ENCODE measurements around the gene C6orf163. TPM values are rescaled to one million over a fixed set of nuclear protein-coding genes. Genes with fewer than 3 reads are reported as not detected.

The C6orf163 gene
- total and polyA plus RNA-seq, 10 of the 15 experiments (the other 5 are each of a cell fraction or from before 2014, with no cell fraction given), result 0.56 to 3.7 (median 1.2) TPM

- FAIRE-seq (no peak), DNase-seq (ENCODE audit: low read depth, low spot score) (no peak), ATAC-seq (no peak)
- H3K9ac ChIP-seq (ENCODE audit: control insufficient read depth, insufficient read depth, low read length), result no peak overlapping the region
- H3K4me1 ChIP-seq (ENCODE audit: control insufficient read depth, insufficient read depth, low read length), result no peaks in the 10 kb centered on the region
- ChIA-PET SMC1A (ENCODE audit: uncharacterized antibody, unreplicated experiment) (interaction anchor here (0.7 to 1.0 kb wide), 2 partner anchors 19 to 52 kb away, joined by 3 read pairs; no protein-coding TSS in a partner anchor), RAD21 (ENCODE audit: unreplicated experiment) (no interaction called here), CTCF (interaction anchor here (1.2 kb wide), 1 partner anchor 202 kb away, joined by 3 read pairs; no protein-coding TSS in a partner anchor), POLR2A (interaction anchor here (1.2 kb wide), 1 partner anchor 18 kb away, joined by 3 read pairs; no protein-coding TSS in a partner anchor)
- H3K4me3 ChIP-seq, result no peak overlapping the region
- no peak overlapping the region for H3K4me2 ChIP-seq (ENCODE audit: control insufficient read depth, insufficient read depth)
- in situ Hi-C loops (cut with MboI) (no loop called here), intact Hi-C loops (cut with micrococcal nuclease; ENCODE audit: unreplicated experiment) (no loop called here)
- WGBS (ENCODE audit: insufficient coverage, insufficient replicate concordance, low lambda C conversion rate, missing lambda C conversion rate), result 81% methylated on average over 2 of the region's 2 CpGs
- H2AFZ ChIP-seq (ENCODE audit: control insufficient read depth, low read depth, low read length), result no peak overlapping the region
- no peaks in the 10 kb centered on the region for H3K27me3 ChIP-seq (replicated peaks in 1 of 2; ENCODE audit: control insufficient read depth in 2 of 2, insufficient read depth in 2 of 2, low read length in 1 of 2)
- H3K36me3 ChIP-seq (ENCODE audit: control insufficient read depth in 2 of 2, insufficient read depth in 2 of 2, low read length in 1 of 2), result no peaks in the 10 kb centered on the region; a peak in 2 of 4 replicates
- H3K9me3 ChIP-seq (replicated peaks; ENCODE audit: control insufficient read depth, insufficient read depth, low read length), result no peaks in the 10 kb centered on the region
- H4K20me1 ChIP-seq (ENCODE audit: control insufficient read depth, insufficient read depth), result no peaks in the 10 kb centered on the region
- TF ChIP-seq WRNIP1 (IDR thresholded peaks at IDR 0.05; ENCODE audit: borderline replicate concordance, low read depth, low read length) (no peak), SKIL (IDR thresholded peaks at IDR 0.05; ENCODE audit: low read depth, poor library complexity, severe bottlenecking) (no peak), ZNF274 (IDR thresholded peaks at IDR 0.05; ENCODE audit: insufficient read depth, insufficient read length) (no peak), NFIC (IDR thresholded peaks at IDR 0.05; ENCODE audit: low read depth, low read length) (no peak), SUPT20H (IDR thresholded peaks at IDR 0.05; ENCODE audit: borderline replicate concordance, control insufficient read depth, low read depth, low read length) (no peak), ZBED1 (IDR thresholded peaks at IDR 0.05; ENCODE audit: borderline replicate concordance) (no peak), NR2C1 (IDR thresholded peaks at IDR 0.05) (no peak), ZNF384 (IDR thresholded peaks at IDR 0.05; ENCODE audit: borderline replicate concordance, low read depth, low read length) (no peak), FOXM1 (IDR thresholded peaks at IDR 0.05; ENCODE audit: low read depth, low read length) (no peak), SMAD1 (IDR thresholded peaks at IDR 0.05; ENCODE audit: low read depth, partially characterized antibody) (no peak), HDAC2 (IDR thresholded peaks at IDR 0.05) (no peak), ETV6 (conservative IDR thresholded peaks at IDR 0.05 in 1 of 2, IDR thresholded peaks at IDR 0.05 in 1 of 2; ENCODE audit: borderline replicate concordance in 1 of 2, low read depth in 1 of 2) (no peak), NFYA (IDR thresholded peaks at IDR 0.05; ENCODE audit: borderline replicate concordance, low read depth, low read length) (no peak), NKRF (conservative IDR thresholded peaks at IDR 0.05) (no peak), IKZF2 (IDR thresholded peaks at IDR 0.05) (no peak), HDAC6 (IDR thresholded peaks at IDR 0.05; ENCODE audit: unreplicated experiment) (no peak), SP1 (IDR thresholded peaks at IDR 0.05; ENCODE audit: low read depth, low read length) (no peak), NRF1 (conservative IDR thresholded peaks at IDR 0.05; ENCODE audit: low read depth, low read length) (no peak), E2F4 (IDR thresholded peaks at IDR 0.05; ENCODE audit: low read depth, low read length) (no peak)
- no peaks in the 10 kb centered on the region for H3K79me2 ChIP-seq (ENCODE audit: control insufficient read depth, insufficient read depth, low read length)
- H3K27ac ChIP-seq (ENCODE audit: control insufficient read depth, insufficient read depth), result no peak overlapping the region
- BruUV-seq (replicated peaks), result no TSS peak
Observed at GRCh38 chr6:87341158-87341557, 3.5 kb upstream of the C6orf163 start.
